ENCODE results near the gene ALPI.

- no peak for TF ChIP-seq CTCF (conservative IDR thresholded peaks at IDR 0.05; ENCODE audit: low read depth, low read length)
- no peak for TF ChIP-seq EZH2 (IDR thresholded peaks at IDR 0.05; ENCODE audit: low read length, unreplicated experiment)
These were observed 50.8 kb downstream of the ALPI start for GRCh38 chr2:232506709-232507108.
